Colonic mucosa (tissue), 4 donors: ENCODE results near the gene NUP93. TPM values are rescaled to one million over a fixed set of nuclear protein-coding genes. Genes with fewer than 3 reads are reported as not detected.
"Not testable (repeated sequence)": the region's sequence is repeated elsewhere in the genome, so short reads cannot be mapped to it uniquely, and the experiment has no call there.

ENCODE experiments used
- DNase-seq: peaks from one replicate; pipeline ENCODE4 v3.0.0-alpha.2; 2020
- H3K27ac ChIP-seq: fragments of 200-600 bp; one replicate; pipeline ENCODE4 v1.8.0; 2021
- H3K27me3 ChIP-seq: fragments of 200-600 bp; one replicate; pipeline ENCODE4 v1.8.0; 2021
- H3K36me3 ChIP-seq: fragments of 200-600 bp; one replicate; pipeline ENCODE4 v1.8.0; 2021
- H3K4me1 ChIP-seq: fragments of 200-600 bp; one replicate; pipeline ENCODE4 v1.8.0; 2021; ENCODE audit warnings: mild to moderate bottlenecking
- H3K4me3 ChIP-seq: fragments of 200-600 bp; one replicate; pipeline ENCODE4 v1.8.0; 2021
- H3K9ac ChIP-seq, 2 donors: one replicate each; pipeline ENCODE4 v1.7.0; 2013; ENCODE audit warnings: control low read depth in 2 of 2, low read depth in 2 of 2, low read length in 2 of 2
- H3K9me3 ChIP-seq: fragments of 200-600 bp; one replicate; pipeline ENCODE4 v1.8.0; 2021
- intact Hi-C: fragments of 100-400 bp; cut with DNase I; formaldehyde crosslinking; loops from one replicate; pipeline ENCODE4 v1.14.1; 2022
- total RNA-seq, 2 donors: library from RNA; stranded (reverse); fragmentation: NEBNext Ultra II Directional in 1 of 2; extraction: Animal tissue kit (Norgen Biotek cat#: 25700) in 1 of 2; gene quantifications; one replicate each; pipeline ENCODE4 v1.2.1, GENCODE V29; 2021
- TF ChIP-seq, protein P1 (sequence below): fragments of 200-600 bp; IDR thresholded peaks from one replicate; pipeline ENCODE4 v1.8.0; 2022; ENCODE audit warnings: antibody characterized with exemption, mild to moderate bottlenecking
- donor health status: healthy.
- donor health status: DM: no; HTN: no; CAD: no.
- donor health status: DM: no; HTN: no; CAD: no.

NUP93 gene
- total RNA-seq, 2 donors from 2014 or later = 33.0 to 79.2 TPM

DNA sequence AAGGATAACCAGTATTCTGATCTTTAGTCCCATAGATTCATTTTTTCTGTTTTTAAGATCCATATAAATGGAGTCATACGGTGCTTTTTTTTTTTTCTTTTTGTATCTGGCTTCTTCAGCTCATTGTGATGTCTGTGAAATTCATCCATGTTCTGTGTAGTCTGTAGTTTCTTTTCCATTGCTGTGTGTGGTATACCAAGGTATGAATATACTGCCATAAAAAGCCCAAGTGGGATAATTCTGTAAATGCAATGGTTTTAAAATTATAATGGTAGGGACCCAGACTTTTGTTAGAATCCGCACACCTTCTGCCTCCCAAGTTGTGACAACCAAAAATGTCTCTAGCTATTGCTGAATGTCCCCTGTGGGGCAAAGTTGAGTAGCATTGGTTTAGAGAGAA is 7.6 kb downstream of the NUP93 start:
- Histone ChIP-seq H3K36me3 (no peaks in the 10 kb centered on the region), H3K9ac (no peak overlapping the region), H3K9me3 (no peaks in the 10 kb centered on the region), H3K4me3 (no peak overlapping the region), H3K27me3 (no peaks in the 10 kb centered on the region), H3K4me1 (no peaks in the 10 kb centered on the region), H3K27ac (no peak overlapping the region)
- DNase-seq = no peak
- TF ChIP-seq, protein P1, sequence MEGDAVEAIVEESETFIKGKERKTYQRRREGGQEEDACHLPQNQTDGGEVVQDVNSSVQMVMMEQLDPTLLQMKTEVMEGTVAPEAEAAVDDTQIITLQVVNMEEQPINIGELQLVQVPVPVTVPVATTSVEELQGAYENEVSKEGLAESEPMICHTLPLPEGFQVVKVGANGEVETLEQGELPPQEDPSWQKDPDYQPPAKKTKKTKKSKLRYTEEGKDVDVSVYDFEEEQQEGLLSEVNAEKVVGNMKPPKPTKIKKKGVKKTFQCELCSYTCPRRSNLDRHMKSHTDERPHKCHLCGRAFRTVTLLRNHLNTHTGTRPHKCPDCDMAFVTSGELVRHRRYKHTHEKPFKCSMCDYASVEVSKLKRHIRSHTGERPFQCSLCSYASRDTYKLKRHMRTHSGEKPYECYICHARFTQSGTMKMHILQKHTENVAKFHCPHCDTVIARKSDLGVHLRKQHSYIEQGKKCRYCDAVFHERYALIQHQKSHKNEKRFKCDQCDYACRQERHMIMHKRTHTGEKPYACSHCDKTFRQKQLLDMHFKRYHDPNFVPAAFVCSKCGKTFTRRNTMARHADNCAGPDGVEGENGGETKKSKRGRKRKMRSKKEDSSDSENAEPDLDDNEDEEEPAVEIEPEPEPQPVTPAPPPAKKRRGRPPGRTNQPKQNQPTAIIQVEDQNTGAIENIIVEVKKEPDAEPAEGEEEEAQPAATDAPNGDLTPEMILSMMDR = no peak
- intact Hi-C loops = no loop called here

DNA sequence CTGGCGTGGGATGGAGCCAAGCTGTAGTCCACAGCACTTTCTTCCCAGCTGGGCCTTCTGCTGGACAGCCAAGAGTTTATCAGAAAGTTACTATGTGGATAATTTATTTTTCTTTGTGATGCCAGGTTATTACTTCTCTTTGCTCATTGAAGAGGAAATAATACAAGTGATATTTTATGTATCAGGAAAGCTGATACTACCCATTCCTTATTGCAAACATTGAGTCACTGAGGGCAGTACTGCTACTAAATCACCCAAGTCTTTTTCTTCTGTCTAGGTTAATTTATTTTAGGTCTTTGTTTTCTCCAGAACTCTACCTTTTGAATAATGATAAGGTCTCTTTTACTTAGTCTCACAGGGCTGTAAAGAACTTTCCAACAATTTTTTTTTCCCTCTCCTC is 8.3 kb downstream of the NUP93 start:
- Histone ChIP-seq H3K9me3 (no peaks in the 10 kb centered on the region), H3K4me3 (no peak overlapping the region), H3K4me1 (no peaks in the 10 kb centered on the region), H3K36me3 (no peaks in the 10 kb centered on the region), H3K27me3 (no peaks in the 10 kb centered on the region), H3K27ac (no peak overlapping the region), H3K9ac (no peak overlapping the region)
- no peak for DNase-seq
- intact Hi-C loops = no loop called here
- TF ChIP-seq, protein P1 = no peak

DNA sequence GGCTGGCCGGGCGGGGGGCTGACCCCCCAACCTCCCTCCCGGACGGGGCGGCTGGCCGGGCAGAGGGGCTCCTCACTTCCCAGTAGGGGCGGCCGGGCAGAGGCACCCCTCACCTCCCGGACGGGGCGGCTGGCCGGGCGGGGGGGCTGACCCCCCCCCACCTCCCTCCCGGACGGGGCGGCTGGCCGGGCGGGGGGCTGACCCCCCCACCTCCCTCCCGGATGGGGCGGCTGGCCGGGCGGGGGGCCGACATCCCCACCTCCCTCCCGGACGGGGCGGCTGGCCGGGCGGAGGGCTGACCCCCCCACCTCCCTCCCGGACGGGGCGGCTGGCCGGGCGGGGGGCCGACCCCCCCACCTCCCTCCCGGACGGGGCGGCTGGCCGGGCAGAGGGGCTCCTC is 9.4 kb downstream of the NUP93 start:
- intact Hi-C loops = not testable (repeated sequence)

DNA sequence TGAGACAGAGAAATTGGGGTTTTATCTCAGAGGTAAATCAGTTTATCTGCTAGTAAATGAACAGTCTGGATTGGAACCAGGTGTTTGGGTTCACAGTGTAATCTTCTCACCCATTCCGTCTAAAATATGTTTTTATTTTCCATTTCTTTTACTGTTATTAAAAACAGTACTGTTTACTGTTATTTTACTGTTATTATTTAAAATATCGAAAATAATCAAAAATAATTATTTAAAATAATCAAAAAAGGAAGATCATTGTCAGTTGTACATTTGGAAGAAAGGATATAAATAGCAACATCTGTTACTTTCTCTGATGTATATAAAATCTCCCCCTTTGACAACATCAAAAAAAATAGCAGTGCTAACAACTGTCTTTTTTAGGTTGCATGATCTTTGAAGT is 11.5 kb downstream of the NUP93 start:
- TF ChIP-seq, protein P1 = no peak
- intact Hi-C loops = no loop called here
- Histone ChIP-seq H3K4me3 (no peak overlapping the region), H3K27me3 (no peaks in the 10 kb centered on the region), H3K9ac (no peak overlapping the region), H3K27ac (no peak overlapping the region), H3K9me3 (no peaks in the 10 kb centered on the region), H3K4me1 (no peaks in the 10 kb centered on the region), H3K36me3 (no peaks in the 10 kb centered on the region)
- DNase-seq = no peak

More for the DNA sequence above, 9.4 kb downstream of the NUP93 start:
- H3K9ac ChIP-seq, H3K27me3 ChIP-seq, H3K4me3 ChIP-seq, H3K4me1 ChIP-seq, H3K27ac ChIP-seq, H3K9me3 ChIP-seq, DNase-seq, H3K36me3 ChIP-seq: not testable (repeated sequence)

DNA sequence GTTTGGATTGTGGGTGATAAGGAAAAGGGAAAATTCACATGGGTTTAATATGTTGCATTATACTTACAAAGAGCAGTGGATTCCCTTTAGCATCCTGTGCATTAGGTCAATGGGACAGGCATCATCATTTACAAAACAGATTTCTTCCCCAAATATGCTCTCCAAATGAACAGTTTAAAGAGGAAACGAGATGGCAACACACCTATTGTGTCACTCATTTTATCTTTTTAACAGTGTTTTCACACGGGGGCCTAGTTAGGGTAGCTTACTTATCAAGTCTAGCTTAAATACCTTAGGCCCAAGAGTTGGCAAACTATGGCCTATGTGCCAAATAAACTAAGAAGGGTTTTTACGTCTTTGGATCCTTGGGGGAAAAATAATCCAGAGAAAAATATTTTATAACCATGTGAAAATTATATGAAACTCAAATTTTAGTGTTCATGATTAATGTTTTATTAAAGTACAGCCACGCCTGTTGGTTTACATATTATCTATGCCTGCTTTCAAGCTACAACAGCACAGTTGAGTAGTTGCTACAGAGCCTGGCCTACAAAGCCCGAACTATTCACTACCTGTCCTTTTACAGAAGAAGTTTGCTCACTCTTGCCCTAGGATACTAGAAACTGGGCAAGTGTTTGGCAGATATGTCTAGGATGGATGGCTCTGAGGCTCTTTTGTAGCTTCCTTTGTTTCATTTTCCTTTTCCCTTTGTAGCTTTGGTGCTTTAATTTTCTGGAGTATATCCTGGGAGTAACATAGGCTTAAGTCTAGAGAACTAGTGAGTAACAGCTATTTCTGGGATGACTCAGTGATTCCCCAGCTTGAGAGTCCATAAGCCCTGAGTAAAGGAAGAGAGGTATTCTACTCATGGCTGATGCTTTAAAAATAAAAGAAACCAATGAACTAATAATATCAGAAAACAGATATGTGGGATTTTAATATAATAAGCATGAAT is 12.4 kb downstream of the NUP93 start:
- Histone ChIP-seq H3K36me3 (no peaks in the 10 kb centered on the region), H3K27me3 (no peaks in the 10 kb centered on the region), H3K4me1 (no peaks in the 10 kb centered on the region), H3K4me3 (no peak overlapping the region), H3K9ac (no peak overlapping the region), H3K27ac (peak overlapping the region; percentile 7), H3K9me3 (no peaks in the 10 kb centered on the region)
- TF ChIP-seq, protein P1 = no peak
- DNase-seq = no peak
- intact Hi-C loops = no loop called here

DNA sequence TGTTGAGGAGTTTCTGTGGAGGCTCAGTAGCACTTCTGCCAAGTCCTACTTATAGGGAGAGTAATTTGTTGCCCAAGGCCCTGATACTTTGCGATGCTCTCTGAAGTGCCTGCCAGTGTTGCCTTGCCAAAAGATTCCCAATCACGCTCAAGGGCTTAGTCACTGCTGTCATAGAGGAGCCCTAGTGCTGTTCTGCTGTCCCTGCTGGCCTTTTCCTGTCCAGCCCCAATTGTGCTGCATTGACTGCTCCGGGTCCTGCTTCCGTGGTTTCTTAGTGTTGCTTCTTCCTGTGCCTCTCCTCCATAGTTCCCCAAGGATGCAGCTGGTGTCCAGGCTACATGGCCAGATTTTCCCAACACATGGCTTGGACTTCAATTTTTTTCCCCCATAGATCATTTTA is 13.9 kb downstream of the NUP93 start:
- no peaks in the 10 kb centered on the region for H3K27me3 ChIP-seq
- no peak overlapping the region for H3K27ac ChIP-seq
- H3K36me3 ChIP-seq = no peaks in the 10 kb centered on the region
- H3K9me3 ChIP-seq = no peaks in the 10 kb centered on the region
- H3K9ac ChIP-seq = no peak overlapping the region
- no peak for DNase-seq
- H3K4me1 ChIP-seq = no peaks in the 10 kb centered on the region
- TF ChIP-seq, protein P1 = no peak
- no peak overlapping the region for H3K4me3 ChIP-seq
- intact Hi-C loops = no loop called here
